Heart left ventricle (tissue), 16 donors: ENCODE results near the gene TGFBR2. TPM values are rescaled to one million over a fixed set of nuclear protein-coding genes. Genes with fewer than 3 reads are reported as not detected.

Source experiments
- ATAC-seq, 4 donors: fragments of 200-7000 bp; cut with Tn5 transposase; one replicate each; pipeline ENCODE4 v1.9.1; 2020 to 2022; ENCODE audit warnings: moderate library complexity in 4 of 4, mild to moderate bottlenecking in 3 of 4, moderate number of reproducible peaks in 1 of 4
- DNase-seq, 5 donors: peaks; one replicate each; pipeline ENCODE4 v3.0.0-alpha.2; 2020
- H3K27ac ChIP-seq, 12 donors: fragments of 200-600 bp; sonication (generic) in 4 of 12; one replicate each; pipeline versions ENCODE4 v1.5.0 to v1.8.0; 2016 to 2022; ENCODE audit warnings: mild to moderate bottlenecking in 2 of 12
- H3K27me3 ChIP-seq, 9 donors: fragments of 200-600 bp; sonication (generic) in 2 of 9; one replicate each; pipeline versions ENCODE4 v1.5.1 to v1.8.0; 2016 to 2022; ENCODE audit warnings: mild to moderate bottlenecking in 3 of 9
- H3K36me3 ChIP-seq, 9 donors: fragments of 200-600 bp; sonication (generic) in 2 of 9; one replicate each; pipeline versions ENCODE4 v1.5.0 to v1.8.0; 2018 to 2022; ENCODE audit warnings: mild to moderate bottlenecking in 2 of 9
- H3K4me1 ChIP-seq, 12 donors: fragments of 200-600 bp; sonication (generic) in 4 of 12; one replicate each; pipeline versions ENCODE4 v1.5.0 to v1.8.0; 2016 to 2022; ENCODE audit warnings: mild to moderate bottlenecking in 3 of 12
- H3K4me3 ChIP-seq, 12 donors: fragments of 200-600 bp; sonication (generic) in 4 of 12; one replicate each; pipeline versions ENCODE4 v1.5.0 to v1.8.0; 2017 to 2022; ENCODE audit warnings: mild to moderate bottlenecking in 9 of 12, moderate library complexity in 4 of 12
- H3K9me3 ChIP-seq, 12 donors: fragments of 200-600 bp; sonication (generic) in 4 of 12; one replicate each; pipeline versions ENCODE4 v1.5.0 to v1.8.0; 2016 to 2022; ENCODE audit warnings: mild to moderate bottlenecking in 1 of 12
- CTCF ChIP-seq, 12 donors: fragments of 200-600 bp; sonication (generic) in 4 of 12; IDR thresholded peaks; one replicate each; pipeline versions ENCODE4 v1.5.0 to v1.8.0; 2018 to 2022; ENCODE audit warnings: antibody characterized with exemption in 12 of 12, mild to moderate bottlenecking in 5 of 12
- POLR2A ChIP-seq, 2 donors: fragments of 450-650 bp; IDR thresholded peaks; one replicate each; pipeline ENCODE4 v1.6.1; 2017; ENCODE audit warnings: antibody characterized with exemption in 2 of 2, mild to moderate bottlenecking in 2 of 2, moderate library complexity in 2 of 2
- WGBS, 4 donors: extraction: QIAGEN DNeasy Blood & Tissue Kit in 2 of 4; methylation state at CpG; one replicate each; pipeline versions ENCODE4 v1.1.5 to v1.1.7; 2013 to 2018; 5-methylcytosine and 5-hydroxymethylcytosine counted together
- intact Hi-C, 10 donors: fragments of 100-400 bp; cut with DNase I; formaldehyde crosslinking; loops; one replicate each; pipeline versions ENCODE4 v1.11.1 to v1.14.2; 2022
- polyA plus RNA-seq, 2 donors: library from polyadenylated mRNA; stranded (reverse); fragments of 200-250 nt; gene quantifications; one replicate each; pipeline ENCODE4 v1.2.3, GENCODE V29; 2013
- total RNA-seq, 9 donors: library from RNA; depleted of rRNA in 2 of 9; stranded (reverse); fragments of >200 nt in 2 of 9; fragmentation: NEBNext Ultra II Directional in 3 of 9; extraction: Animal tissue kit (Norgen Biotek cat#: 25700) in 3 of 9; gene quantifications; one replicate each; pipeline versions ENCODE4 v1.1.0 to v1.2.4, GENCODE V29; 2016 to 2023
- donor health status: ischemic (EF 13 %, LVEDD 7.1; RV severe dilation, severe dysfunction).
- donor health status: healthy with polysubstance abuse.
- donor health status: DM: no; HTN: yes; CAD: no.
- donor health status: DM: no; HTN: no; CAD: no.
- donor health status: ischemic (EF 25% LVEDD 6.9; RV normal size, moderate dysfunction).
- donor health status: ischemic (EF 25% LVEDD 5.7; RV mildly dilated, moderate dysfunction).
- donor health status: healthy.
- donor health status: DM: yes; HTN: yes; CAD: no.
- donor health status: ischemic (EF 35%, LVEDD 5.7; RV mildly dilated, moderate dysfunction).
- donor health status: nonischemic (EF 11% LVEDD 7.7; RV severe dilation, severe dysfunction).
- donor health status: DM: yes; HTN: yes; CAD: no.
- donor health status: PGD.
- donor health status: ischemic (EF 29% LVEDD 5.4; RV normal size, mild dysfunction).
- donor health status: nonischemic (EF 23%, LVEDD 6.1; RV moderate dilation, normal function).

Gene TGFBR2
- total and polyA plus RNA-seq, 11 donors: 13.8 to 217 (median 143) TPM

- H3K4me3 ChIP-seq: no peak overlapping the region
- TF ChIP-seq CTCF (IDR thresholded peaks at IDR 0.05) (no peak), POLR2A (IDR thresholded peaks at IDR 0.05) (no peak)
- DNase-seq (no peak), ATAC-seq (no peak)
- 64 to 94% (median 88%) methylated on average over 3 of the region's 3 CpGs for WGBS, 4 donors
- H3K27ac ChIP-seq: peak overlapping the region in 5 of 12 donors; percentile 4 to 81 (median 32)
- no peaks in the 10 kb centered on the region for H3K27me3 ChIP-seq
- intact Hi-C loops: loop anchor here in 3 of 10 donors (5.0 to 10.0 kb wide), 5 partner anchors 76 to 451 kb away; partner anchors contain the start of gene TGFBR2 (in 2 of the 3)
- H3K9me3 ChIP-seq: no peaks in the 10 kb centered on the region
- peaks cover 10 to 100% (median 91%) of the 10 kb centered on the region in 12 donors for H3K4me1 ChIP-seq
- peaks cover 0 to 87% (median 26%) of the 10 kb centered on the region in 9 donors for H3K36me3 ChIP-seq
These were observed 77.4 kb downstream of the TGFBR2 start for GRCh38 chr3:30683769-30684168.

GRCh38 chr3:30684356-30684755, 78.0 kb downstream of the TGFBR2 start:
- TF ChIP-seq CTCF (IDR thresholded peaks at IDR 0.05): no peak
- TF ChIP-seq POLR2A (IDR thresholded peaks at IDR 0.05): no peak
- WGBS, 4 donors: 42 to 53% (median 43%) methylated on average over 3 of the region's 3 CpGs
- intact Hi-C loops: loop anchor here in 3 of 10 donors (5.0 to 10.0 kb wide), 5 partner anchors 77 to 452 kb away; partner anchors contain the start of gene TGFBR2 (in 2 of the 3)
- ATAC-seq (no peak), DNase-seq (no peak)
- H3K27me3 ChIP-seq: no peaks in the 10 kb centered on the region
- peaks cover 0 to 87% (median 26%) of the 10 kb centered on the region in 9 donors for H3K36me3 ChIP-seq
- peak overlapping the region in 7 of 12 donors; percentile 1 to 81 (median 19) for H3K27ac ChIP-seq
- no peak overlapping the region for H3K4me3 ChIP-seq
- H3K9me3 ChIP-seq: no peaks in the 10 kb centered on the region
- H3K4me1 ChIP-seq: peaks cover 10 to 100% (median 91%) of the 10 kb centered on the region in 12 donors

- no peak for TF ChIP-seq CTCF (IDR thresholded peaks at IDR 0.05)
- TF ChIP-seq POLR2A (IDR thresholded peaks at IDR 0.05): no peak
- peaks cover 0 to 87% (median 27%) of the 10 kb centered on the region in 9 donors for H3K36me3 ChIP-seq
- H3K4me3 ChIP-seq: no peak overlapping the region
- 95 to 97% (median 96%) methylated on average over 2 of the region's 2 CpGs for WGBS, 4 donors
- no peak for DNase-seq
- no peaks in the 10 kb centered on the region for H3K27me3 ChIP-seq
- H3K27ac ChIP-seq: peak overlapping the region in 8 of 12 donors; percentile 12 to 81 (median 34)
- peaks cover 10 to 100% (median 92%) of the 10 kb centered on the region in 12 donors for H3K4me1 ChIP-seq
- ATAC-seq: no peak
- no peaks in the 10 kb centered on the region for H3K9me3 ChIP-seq
- intact Hi-C loops: loop anchor here in 3 of 10 donors (5.0 to 10.0 kb wide), 4 partner anchors 78 to 340 kb away; partner anchors contain the start of gene TGFBR2 (in 1 of the 3)
These were observed 78.9 kb downstream of the TGFBR2 start for GRCh38 chr3:30685267-30685667.

GRCh38 chr3:30686176-30686575, 79.8 kb downstream of the TGFBR2 start:
- Histone ChIP-seq H3K4me3 (no peak overlapping the region), H3K27me3 (no peaks in the 10 kb centered on the region), H3K4me1 (peaks cover 10 to 100% (median 92%) of the 10 kb centered on the region in 12 donors), H3K27ac (peak overlapping the region in 5 of 12 donors; percentile 3 to 81 (median 27)), H3K9me3 (no peaks in the 10 kb centered on the region), H3K36me3 (peaks cover 0 to 90% (median 36%) of the 10 kb centered on the region in 9 donors)
- DNase-seq: no peak
- TF ChIP-seq POLR2A (IDR thresholded peaks at IDR 0.05): no peak
- TF ChIP-seq CTCF (IDR thresholded peaks at IDR 0.05): no peak
- WGBS, 4 donors: 77 to 94% (median 83%) methylated on average over 2 of the region's 2 CpGs
- ATAC-seq: no peak
- intact Hi-C loops: loop anchor here in 3 of 10 donors (5.0 to 10.0 kb wide), 4 partner anchors 79 to 341 kb away; partner anchors contain the start of gene TGFBR2 (in 1 of the 3)
